Measurements from ENCODE around the gene DNAH10.

DNA sequence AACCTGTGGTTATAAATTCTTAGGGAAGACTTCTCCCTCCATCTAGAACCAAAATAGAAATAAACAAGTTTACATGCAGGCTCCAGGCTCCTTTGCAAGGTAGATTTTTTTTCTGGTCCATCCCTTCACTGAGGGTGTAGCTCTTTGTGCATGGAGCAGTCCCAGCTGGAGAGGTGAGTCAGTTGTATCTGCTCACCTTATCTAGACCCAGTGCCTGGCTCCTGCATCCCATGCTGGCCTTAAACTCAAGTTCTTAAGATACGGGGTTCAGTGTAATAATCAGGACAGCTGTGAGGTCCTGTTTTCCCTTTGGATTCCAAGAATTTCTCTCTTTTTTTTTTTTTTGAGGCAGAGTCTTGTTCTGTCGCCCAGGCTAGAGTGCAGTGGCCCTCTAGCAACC lies 35.1 kb upstream of the DNAH10 start:
- TF ChIP-seq CTCF (conservative IDR thresholded peaks at IDR 0.05; ENCODE audit: low read length): no peak
- no peak for TF ChIP-seq EZH2phosphoT487 (IDR thresholded peaks at IDR 0.05; ENCODE audit: borderline replicate concordance, low read depth, low read length)
